ENCODE data around the gene CLPX.
"Not testable (repeated sequence)": the region's sequence is repeated elsewhere in the genome, so short reads cannot be mapped to it uniquely, and the experiment has no call there.

Gene CLPX

DNA sequence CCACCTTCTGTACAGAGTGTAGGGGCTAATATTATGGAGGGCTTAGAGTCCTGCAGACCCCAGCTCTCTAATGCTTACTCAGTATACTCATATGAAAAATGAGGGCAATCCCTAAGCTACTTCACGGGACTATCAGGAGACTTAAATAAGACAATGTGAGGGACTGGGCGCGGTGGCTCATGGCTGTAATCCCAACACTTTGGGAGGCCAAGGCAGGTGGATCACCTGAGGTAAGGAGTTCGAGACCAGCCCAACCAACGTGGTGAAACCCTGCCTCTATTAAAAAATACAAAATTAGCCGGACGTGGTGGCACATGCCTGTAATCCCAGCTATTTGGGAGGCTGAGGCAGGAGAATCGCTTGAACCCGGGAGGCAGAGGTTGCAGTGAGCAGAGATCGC is 85.3 kb downstream of the CLPX start:
- DNase-seq, result not testable (repeated sequence)

DNA sequence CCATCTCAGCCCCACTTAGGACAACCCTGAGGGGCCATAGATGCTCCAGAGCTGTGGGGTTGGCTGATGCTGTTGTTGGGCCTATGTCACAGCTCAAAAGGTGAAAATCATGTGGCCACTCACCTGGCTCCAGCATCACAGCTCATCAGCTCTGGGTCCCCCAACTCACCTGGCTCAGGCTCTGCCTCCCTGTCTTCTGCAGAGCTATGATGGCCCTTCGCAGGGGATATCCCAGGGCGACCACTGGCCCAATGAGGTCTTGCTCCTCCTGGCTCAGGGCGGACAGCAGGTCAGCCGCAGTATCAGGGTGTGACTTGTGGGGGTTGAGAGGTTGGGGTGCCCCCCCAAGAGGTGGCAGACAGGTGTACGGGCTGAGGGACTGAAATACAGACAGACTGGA is 85.8 kb downstream of the CLPX start:
- DNase-seq, result no peak
